Measurements from ENCODE around the gene CHD2.

The CHD2 gene

GRCh38 chr15:93047621-93048425, 147.7 kb downstream of the CHD2 start:
- Histone ChIP-seq H3K4me1 (ENCODE audit: control insufficient read depth, insufficient read depth, low read length) (no peaks in the 10 kb centered on the region), H3K27ac (ENCODE audit: low read depth, low read length) (no peak overlapping the region), H3K36me3 (ENCODE audit: control insufficient read depth, insufficient read depth, low read length) (peaks cover 90% of the 10 kb centered on the region), H3K27me3 (ENCODE audit: control insufficient read depth, insufficient read depth, low read length) (no peaks in the 10 kb centered on the region), H3K4me3 (ENCODE audit: low read depth, low read length) (no peak overlapping the region), H3K9me3 (ENCODE audit: control insufficient read depth, insufficient read depth, low read length) (no peaks in the 10 kb centered on the region), H3K9ac (ENCODE audit: low read depth, low read length) (no peak overlapping the region)

GRCh38 chr15:93048426-93048721, 148.2 kb downstream of the CHD2 start:
- Histone ChIP-seq H3K36me3 (ENCODE audit: control insufficient read depth, insufficient read depth, low read length) (peaks cover 92% of the 10 kb centered on the region), H3K27me3 (ENCODE audit: control insufficient read depth, insufficient read depth, low read length) (no peaks in the 10 kb centered on the region), H3K9me3 (ENCODE audit: control insufficient read depth, insufficient read depth, low read length) (no peaks in the 10 kb centered on the region), H3K4me1 (ENCODE audit: control insufficient read depth, insufficient read depth, low read length) (no peaks in the 10 kb centered on the region), H3K27ac (ENCODE audit: low read depth, low read length) (no peak overlapping the region), H3K9ac (ENCODE audit: low read depth, low read length) (no peak overlapping the region), H3K4me3 (ENCODE audit: low read depth, low read length) (no peak overlapping the region)

- H3K9ac ChIP-seq (ENCODE audit: low read depth, low read length): no peak overlapping the region
- no peak overlapping the region for H3K27ac ChIP-seq (ENCODE audit: low read depth, low read length)
- H3K4me3 ChIP-seq (ENCODE audit: low read depth, low read length): no peak overlapping the region
- H3K4me1 ChIP-seq (ENCODE audit: control insufficient read depth, insufficient read depth, low read length): no peaks in the 10 kb centered on the region
- peaks cover 94% of the 10 kb centered on the region for H3K36me3 ChIP-seq (ENCODE audit: control insufficient read depth, insufficient read depth, low read length)
- no peaks in the 10 kb centered on the region for H3K9me3 ChIP-seq (ENCODE audit: control insufficient read depth, insufficient read depth, low read length)
- no peaks in the 10 kb centered on the region for H3K27me3 ChIP-seq (ENCODE audit: control insufficient read depth, insufficient read depth, low read length)
Observed at GRCh38 chr15:93048759-93049161, 148.6 kb downstream of the CHD2 start.

GRCh38 chr15:93049233-93049632, 149.1 kb downstream of the CHD2 start:
- Histone ChIP-seq H3K27me3 (ENCODE audit: control insufficient read depth, insufficient read depth, low read length) (no peaks in the 10 kb centered on the region), H3K4me1 (ENCODE audit: control insufficient read depth, insufficient read depth, low read length) (no peaks in the 10 kb centered on the region), H3K4me3 (ENCODE audit: low read depth, low read length) (no peak overlapping the region), H3K9me3 (ENCODE audit: control insufficient read depth, insufficient read depth, low read length) (no peaks in the 10 kb centered on the region), H3K9ac (ENCODE audit: low read depth, low read length) (no peak overlapping the region), H3K36me3 (ENCODE audit: control insufficient read depth, insufficient read depth, low read length) (peaks cover 89% of the 10 kb centered on the region), H3K27ac (ENCODE audit: low read depth, low read length) (no peak overlapping the region)

DNA sequence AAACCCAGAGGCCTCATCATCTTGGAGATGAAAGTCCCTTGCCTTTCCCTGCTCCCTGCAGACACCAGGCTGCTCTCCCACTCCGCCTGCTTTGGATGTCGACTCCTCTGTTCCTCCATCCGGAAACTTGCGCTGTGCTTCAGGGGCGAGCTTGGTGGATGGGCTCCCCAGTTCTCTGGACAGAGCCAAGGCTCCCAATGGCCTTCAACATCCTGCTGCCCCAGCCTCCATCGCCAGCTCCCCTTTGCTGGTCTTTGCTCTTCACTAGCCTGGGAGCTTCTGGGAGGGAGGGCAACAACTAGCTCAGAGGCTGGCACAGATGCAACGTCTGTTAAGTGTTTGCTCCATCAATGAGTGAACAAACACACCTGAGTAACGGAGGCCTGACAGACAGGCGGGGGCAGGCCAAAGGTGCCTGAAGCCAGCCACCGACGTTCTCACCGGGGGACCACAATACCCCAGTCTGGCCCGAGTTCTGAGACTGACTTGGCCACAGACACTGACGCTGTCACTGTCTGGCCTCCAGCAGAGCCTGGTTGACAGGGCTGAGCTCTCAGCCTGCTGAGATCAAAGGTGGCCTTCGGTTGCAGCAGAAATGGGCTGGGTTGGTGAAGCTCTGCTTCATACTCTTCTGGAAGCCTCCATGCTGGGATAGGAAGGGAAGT, 149.9 kb downstream of the CHD2 start:
- Histone ChIP-seq H3K4me1 (ENCODE audit: control insufficient read depth, insufficient read depth, low read length) (no peaks in the 10 kb centered on the region), H3K9ac (ENCODE audit: low read depth, low read length) (no peak overlapping the region), H3K36me3 (ENCODE audit: control insufficient read depth, insufficient read depth, low read length) (peaks cover 90% of the 10 kb centered on the region), H3K4me3 (ENCODE audit: low read depth, low read length) (no peak overlapping the region), H3K27me3 (ENCODE audit: control insufficient read depth, insufficient read depth, low read length) (no peaks in the 10 kb centered on the region), H3K27ac (ENCODE audit: low read depth, low read length) (no peak overlapping the region), H3K9me3 (ENCODE audit: control insufficient read depth, insufficient read depth, low read length) (no peaks in the 10 kb centered on the region)

DNA sequence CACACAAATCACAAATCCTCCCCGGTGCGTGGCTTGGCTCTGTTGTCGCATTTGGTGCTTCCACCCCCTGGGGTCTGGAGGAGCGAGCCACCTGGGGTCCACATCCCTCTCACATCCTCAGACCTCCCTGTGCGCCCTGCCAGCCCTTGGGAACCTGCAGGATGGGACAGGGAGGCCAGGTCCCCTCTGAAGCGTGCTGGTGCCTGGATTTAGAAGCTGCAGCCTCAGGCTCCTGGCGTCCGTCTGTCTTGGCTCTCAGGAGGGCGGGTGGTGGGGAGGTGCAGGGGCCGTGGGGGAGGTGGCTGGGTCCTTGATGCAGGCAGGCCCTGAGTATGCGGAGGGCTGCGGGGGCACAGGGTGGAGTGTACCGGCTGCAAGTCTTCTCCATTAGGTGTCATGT, 150.5 kb downstream of the CHD2 start:
- no peak overlapping the region for H3K9ac ChIP-seq (ENCODE audit: low read depth, low read length)
- H3K4me3 ChIP-seq (ENCODE audit: low read depth, low read length): no peak overlapping the region
- no peaks in the 10 kb centered on the region for H3K27me3 ChIP-seq (ENCODE audit: control insufficient read depth, insufficient read depth, low read length)
- H3K27ac ChIP-seq (ENCODE audit: low read depth, low read length): no peak overlapping the region
- no peaks in the 10 kb centered on the region for H3K9me3 ChIP-seq (ENCODE audit: control insufficient read depth, insufficient read depth, low read length)
- H3K4me1 ChIP-seq (ENCODE audit: control insufficient read depth, insufficient read depth, low read length): no peaks in the 10 kb centered on the region
- H3K36me3 ChIP-seq (ENCODE audit: control insufficient read depth, insufficient read depth, low read length): peaks cover 89% of the 10 kb centered on the region

GRCh38 chr15:93051236-93052089, 151.3 kb downstream of the CHD2 start:
- H3K36me3 ChIP-seq (ENCODE audit: control insufficient read depth, insufficient read depth, low read length): peaks cover 87% of the 10 kb centered on the region
- no peak overlapping the region for H3K9ac ChIP-seq (ENCODE audit: low read depth, low read length)
- H3K4me1 ChIP-seq (ENCODE audit: control insufficient read depth, insufficient read depth, low read length): peaks cover 4% of the 10 kb centered on the region; the same call in 1 of the 2 replicates
- no peaks in the 10 kb centered on the region for H3K9me3 ChIP-seq (ENCODE audit: control insufficient read depth, insufficient read depth, low read length)
- no peak overlapping the region for H3K27ac ChIP-seq (ENCODE audit: low read depth, low read length)
- no peak overlapping the region for H3K4me3 ChIP-seq (ENCODE audit: low read depth, low read length)
- no peaks in the 10 kb centered on the region for H3K27me3 ChIP-seq (ENCODE audit: control insufficient read depth, insufficient read depth, low read length)

- peaks cover 87% of the 10 kb centered on the region for H3K36me3 ChIP-seq (ENCODE audit: control insufficient read depth, insufficient read depth, low read length)
- H3K9me3 ChIP-seq (ENCODE audit: control insufficient read depth, insufficient read depth, low read length): no peaks in the 10 kb centered on the region
- H3K9ac ChIP-seq (ENCODE audit: low read depth, low read length): no peak overlapping the region
- peaks cover 5% of the 10 kb centered on the region; the same call in 1 of the 2 replicates for H3K4me1 ChIP-seq (ENCODE audit: control insufficient read depth, insufficient read depth, low read length)
- H3K27me3 ChIP-seq (ENCODE audit: control insufficient read depth, insufficient read depth, low read length): no peaks in the 10 kb centered on the region
- no peak overlapping the region for H3K4me3 ChIP-seq (ENCODE audit: low read depth, low read length)
- H3K27ac ChIP-seq (ENCODE audit: low read depth, low read length): no peak overlapping the region
Observed at GRCh38 chr15:93052090-93052879, 152.2 kb downstream of the CHD2 start.

GRCh38 chr15:93055211-93055610, 155.1 kb downstream of the CHD2 start:
- H3K36me3 ChIP-seq (ENCODE audit: control insufficient read depth, insufficient read depth, low read length): peaks cover 70% of the 10 kb centered on the region
- H3K27ac ChIP-seq (ENCODE audit: low read depth, low read length): no peak overlapping the region
- no peaks in the 10 kb centered on the region for H3K9me3 ChIP-seq (ENCODE audit: control insufficient read depth, insufficient read depth, low read length)
- peaks cover 25% of the 10 kb centered on the region for H3K4me1 ChIP-seq (ENCODE audit: control insufficient read depth, insufficient read depth, low read length)
- H3K4me3 ChIP-seq (ENCODE audit: low read depth, low read length): no peak overlapping the region
- no peaks in the 10 kb centered on the region for H3K27me3 ChIP-seq (ENCODE audit: control insufficient read depth, insufficient read depth, low read length)
- H3K9ac ChIP-seq (ENCODE audit: low read depth, low read length): no peak overlapping the region

DNA sequence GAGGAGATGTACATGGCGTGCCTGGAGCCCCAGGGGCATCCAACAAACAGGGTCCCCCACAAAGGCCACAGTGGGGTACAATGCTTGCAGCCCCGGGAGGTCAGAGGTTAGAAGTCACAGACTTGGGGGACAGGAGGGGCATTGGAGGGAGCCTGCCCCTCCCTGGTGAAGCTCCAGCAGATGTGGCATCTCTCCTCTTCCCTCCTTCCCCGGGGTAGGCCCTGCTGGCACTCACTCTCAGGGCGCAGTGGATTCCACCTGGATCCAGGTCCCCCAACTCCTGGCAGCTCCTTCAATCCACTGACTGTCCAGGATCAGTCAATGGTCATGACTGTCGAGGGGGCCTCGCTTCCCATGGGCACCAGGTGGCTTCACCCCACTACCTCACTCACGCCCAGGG, 156.7 kb downstream of the CHD2 start:
- Histone ChIP-seq H3K27ac (ENCODE audit: low read depth, low read length) (no peak overlapping the region), H3K9ac (ENCODE audit: low read depth, low read length) (no peak overlapping the region), H3K9me3 (ENCODE audit: control insufficient read depth, insufficient read depth, low read length) (no peaks in the 10 kb centered on the region), H3K27me3 (ENCODE audit: control insufficient read depth, insufficient read depth, low read length) (no peaks in the 10 kb centered on the region), H3K4me3 (ENCODE audit: low read depth, low read length) (no peak overlapping the region), H3K4me1 (ENCODE audit: control insufficient read depth, insufficient read depth, low read length) (peaks cover 38% of the 10 kb centered on the region), H3K36me3 (ENCODE audit: control insufficient read depth, insufficient read depth, low read length) (peaks cover 53% of the 10 kb centered on the region)

All from HUES48 (cell line).